CD14-positive monocyte (primary cell): ENCODE results near the gene BAIAP2L2. TPM values are rescaled to one million over a fixed set of nuclear protein-coding genes. Genes with fewer than 3 reads are reported as not detected.

ENCODE experiments used
- DNase-seq, 3 donors: peaks; one replicate each; pipeline ENCODE4 v3.0.0-alpha.2; 2011 to 2022
- H2AFZ ChIP-seq: 2 replicates; pipeline ENCODE4 v1.6.0; 2012; ENCODE audit warnings: mild to moderate bottlenecking, low read depth, low read length, inconsistent platforms; ENCODE audit not compliant: insufficient read depth, poor library complexity, severe bottlenecking
- H3K27ac ChIP-seq, 2 donors: 1 replicate in 1 of 2; 2 replicates in 1 of 2; pipeline ENCODE4 v1.5.1; 2012 to 2013; ENCODE audit warnings: low read length in 2 of 2, control low read depth in 1 of 2, inconsistent platforms in 1 of 2, low read depth in 1 of 2, mild to moderate bottlenecking in 1 of 2
- H3K27me3 ChIP-seq, 2 donors: one replicate each; pipeline versions ENCODE4 v1.6.0 to v1.6.1; 2011 to 2013; ENCODE audit warnings: low read length in 2 of 2; ENCODE audit not compliant: control insufficient read depth in 2 of 2, insufficient read depth in 2 of 2
- H3K36me3 ChIP-seq, 2 donors: replicated peaks in 1 of 2; 1 replicate in 1 of 2; 2 replicates in 1 of 2; pipeline versions ENCODE4 v1.5.1 to v1.6.1; 2012 to 2013; ENCODE audit warnings: low read length in 2 of 2, control low read depth in 1 of 2, inconsistent platforms in 1 of 2, mild to moderate bottlenecking in 1 of 2; ENCODE audit not compliant: insufficient read depth in 2 of 2, control insufficient read depth in 1 of 2
- H3K4me1 ChIP-seq, 2 donors: 1 replicate in 1 of 2; 2 replicates in 1 of 2; pipeline versions ENCODE4 v1.5.1 to v1.6.1; 2012 to 2013; ENCODE audit warnings: low read length in 2 of 2, control low read depth in 1 of 2, inconsistent platforms in 1 of 2, mild to moderate bottlenecking in 1 of 2, moderate library complexity in 1 of 2; ENCODE audit not compliant: insufficient read depth in 2 of 2, control insufficient read depth in 1 of 2
- H3K4me2 ChIP-seq: replicated peaks from 2 replicates; pipeline ENCODE3; 2012; ENCODE audit warnings: low read length, moderate library complexity, mild to moderate bottlenecking; ENCODE audit not compliant: poor library complexity, severe bottlenecking; ENCODE audit errors: extremely low read depth
- H3K4me3 ChIP-seq, 3 experiments: fragments of 200-600 bp in 1 of 3; sonication (generic) in 1 of 3; replicated peaks in 1 of 3; 1 replicate in 2 of 3; 2 replicates in 1 of 3; pipeline ENCODE4 v1.5.1; 2011 to 2013; ENCODE audit warnings: low read length in 3 of 3, mild to moderate bottlenecking in 3 of 3, control low read depth in 2 of 3, low read depth in 2 of 3, inconsistent platforms in 1 of 3, moderate library complexity in 1 of 3
- H3K79me2 ChIP-seq: 2 replicates; pipeline ENCODE4 v1.6.0; 2012; ENCODE audit warnings: mild to moderate bottlenecking, control low read depth, inconsistent platforms, low read length, moderate library complexity; ENCODE audit not compliant: insufficient read depth
- H3K9ac ChIP-seq: 2 replicates; pipeline ENCODE4 v1.6.0; 2017; ENCODE audit warnings: low read length, mild to moderate bottlenecking; ENCODE audit not compliant: insufficient read depth, poor library complexity, severe bottlenecking
- H3K9me3 ChIP-seq, 2 donors: replicated peaks in 1 of 2; 1 replicate in 1 of 2; 2 replicates in 1 of 2; pipeline versions ENCODE4 v1.5.1 to v1.6.1; 2012 to 2013; ENCODE audit warnings: low read length in 2 of 2, control low read depth in 1 of 2; ENCODE audit not compliant: control insufficient read depth in 1 of 2, insufficient read depth in 1 of 2
- H4K20me1 ChIP-seq: 2 replicates; pipeline ENCODE4 v1.6.0; 2012; ENCODE audit warnings: mild to moderate bottlenecking, low read length, control low read depth, moderate library complexity; ENCODE audit not compliant: insufficient read depth
- H3K27ac Mint-ChIP-seq, 7 donors: one replicate each; pipeline ENCODE4 v1.8.0; 2020; ENCODE audit warnings: mild to moderate bottlenecking in 7 of 7, mixed read lengths in 7 of 7, moderate library complexity in 6 of 7, inconsistent platforms in 2 of 7
- H3K27me3 Mint-ChIP-seq, 3 donors: one replicate each; pipeline ENCODE4 v1.8.0; 2021 to 2022; ENCODE audit warnings: low read depth in 3 of 3, mild to moderate bottlenecking in 3 of 3, mixed read lengths in 3 of 3, moderate library complexity in 3 of 3, inconsistent platforms in 1 of 3
- H3K36me3 Mint-ChIP-seq, 2 donors: one replicate each; pipeline ENCODE4 v1.8.0; 2020; ENCODE audit warnings: mixed read lengths in 2 of 2, inconsistent platforms in 1 of 2, mild to moderate bottlenecking in 1 of 2
- H3K4me1 Mint-ChIP-seq: one replicate; pipeline ENCODE4 v1.8.0; 2020; ENCODE audit warnings: mild to moderate bottlenecking, mixed read lengths
- H3K4me3 Mint-ChIP-seq, 2 donors: one replicate each; pipeline ENCODE4 v1.8.0; 2020; ENCODE audit warnings: mild to moderate bottlenecking in 2 of 2, mixed read lengths in 2 of 2, moderate library complexity in 1 of 2
- H3K9me3 Mint-ChIP-seq, 7 donors: one replicate each; pipeline ENCODE4 v1.8.0; 2020 to 2022; ENCODE audit warnings: mixed read lengths in 7 of 7, mild to moderate bottlenecking in 6 of 7, moderate library complexity in 6 of 7, inconsistent platforms in 2 of 7
- CTCF ChIP-seq: fragments of 200-600 bp; IDR thresholded peaks from one replicate; pipeline ENCODE4 v1.8.0; 2022; ENCODE audit warnings: antibody characterized with exemption, mild to moderate bottlenecking
- WGBS: methylation state at CpG from one replicate; pipeline ENCODE4 v1.1.5; 2013; ENCODE audit warnings: missing lambda C conversion rate; ENCODE audit not compliant: insufficient coverage; 5-methylcytosine and 5-hydroxymethylcytosine counted together
- intact Hi-C, 2 donors: fragments of 100-400 bp; cut with micrococcal nuclease; formaldehyde crosslinking; loops; one replicate each; pipeline versions ENCODE4 v1.15.0 to v1.15.1; 2023
- polyA plus RNA-seq, 3 donors: library from polyadenylated mRNA; depleted of rRNA in 1 of 3; unstranded in 2 of 3; stranded (reverse) in 1 of 3; fragments of 300-500 nt in 2 of 3; fragments of >200 nt in 1 of 3; fragmentation: Illumina TruSeq in 2 of 3; gene quantifications; 1 replicate in 2 of 3; 2 replicates in 1 of 3; pipeline ENCODE4 v1.2.3, GENCODE V29; 2012 to 2021

Gene BAIAP2L2
- polyA plus RNA-seq, 3 donors: 0.11 TPM; not detected in 2

- no peak for DNase-seq
- H2AFZ ChIP-seq: no peak overlapping the region
- Mint-ChIP-seq H3K36me3 (peaks cover 54 to 87% of the 10 kb centered on the region in 2 donors), H3K4me1 (no peaks in the 10 kb centered on the region), H3K27ac (no peak overlapping the region), H3K9me3 (peaks cover 0 to 1% (median 0%) of the 10 kb centered on the region in 7 donors), H3K27me3 (peaks cover 0 to 3% (median 0%) of the 10 kb centered on the region in 3 donors), H3K4me3 (no peak overlapping the region)
- no peaks in the 10 kb centered on the region for H3K27me3 ChIP-seq
- 96% methylated on average over 11 of the region's 13 CpGs for WGBS
- H4K20me1 ChIP-seq: no peaks in the 10 kb centered on the region
- no peak for TF ChIP-seq CTCF
- H3K79me2 ChIP-seq: no peaks in the 10 kb centered on the region
- H3K4me3 ChIP-seq: no peak overlapping the region
- H3K4me2 ChIP-seq: no peak overlapping the region
- H3K27ac ChIP-seq: no peak overlapping the region
- no peak overlapping the region for H3K9ac ChIP-seq
- intact Hi-C loops: no loop called here
- H3K36me3 ChIP-seq: peaks cover 72 to 75% of the 10 kb centered on the region in 2 donors
- H3K4me1 ChIP-seq: no peaks in the 10 kb centered on the region
- no peaks in the 10 kb centered on the region for H3K9me3 ChIP-seq
Measured at GRCh38 chr22:38068641-38069371, 41.7 kb downstream of the BAIAP2L2 start.

DNA sequence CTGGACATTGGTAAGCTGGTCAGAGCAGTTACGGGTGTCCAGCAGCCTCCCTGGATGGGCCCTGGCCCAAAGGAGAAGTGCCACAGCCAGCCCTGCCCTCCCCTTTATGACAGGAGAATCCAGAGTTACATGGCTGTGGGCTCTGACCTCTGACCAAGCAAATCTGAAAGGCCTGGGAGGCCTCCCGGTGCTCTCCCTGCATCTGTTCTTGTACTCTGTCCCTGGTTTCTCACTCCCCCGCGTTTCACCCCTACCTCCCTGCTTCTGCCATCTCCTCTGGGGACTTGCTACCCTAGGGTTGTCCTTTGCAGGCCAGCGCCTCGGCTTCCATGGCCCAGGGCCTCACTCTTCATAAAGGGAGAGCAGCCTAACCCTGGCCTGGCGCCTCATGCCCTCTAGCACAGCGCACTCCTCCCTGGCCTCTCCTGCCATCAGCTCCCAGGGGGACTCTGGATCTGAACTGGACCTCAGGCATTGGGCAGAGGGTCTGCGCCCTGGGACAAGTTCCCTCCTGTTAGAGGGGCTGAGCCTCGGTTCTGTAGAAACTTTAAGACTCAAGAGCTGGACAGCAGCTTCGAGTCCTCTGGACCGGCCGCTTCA lies 42.6 kb downstream of the BAIAP2L2 start:
- Histone ChIP-seq H3K4me3 (no peak overlapping the region), H3K79me2 (no peaks in the 10 kb centered on the region), H2AFZ (no peak overlapping the region), H3K9ac (no peak overlapping the region), H3K9me3 (no peaks in the 10 kb centered on the region), H3K27ac (no peak overlapping the region), H4K20me1 (no peaks in the 10 kb centered on the region), H3K4me2 (no peak overlapping the region), H3K4me1 (peaks cover 4 to 7% of the 10 kb centered on the region in 2 donors), H3K27me3 (no peaks in the 10 kb centered on the region), H3K36me3 (peaks cover 63 to 70% of the 10 kb centered on the region in 2 donors)
- Mint-ChIP-seq H3K27me3 (peaks cover 0 to 3% (median 0%) of the 10 kb centered on the region in 3 donors), H3K27ac (peak overlapping the region in 1 of 7 donors; percentile 54), H3K9me3 (peaks cover 0 to 2% (median 0%) of the 10 kb centered on the region in 7 donors), H3K4me1 (peaks cover 8% of the 10 kb centered on the region), H3K36me3 (peaks cover 52 to 84% of the 10 kb centered on the region in 2 donors), H3K4me3 (no peak overlapping the region)
- DNase-seq: no peak
- intact Hi-C loops: no loop called here
- TF ChIP-seq CTCF: no peak
- 97% methylated on average over 12 of the region's 13 CpGs for WGBS
